HEK293 (cell line): ENCODE results near the gene TWSG1.

Experiments used
- CTCF ChIA-PET: fragments of 350-600 bp; formaldehyde crosslinking; extraction: SDS; loops from one replicate; lab custom pipeline; 2021; ENCODE audit warnings: antibody characterized with exemption; lab: Yijun Ruan, JAX
- POLR2A ChIA-PET: fragments of 300-600 bp; formaldehyde crosslinking; extraction: SDS; loops from one replicate; lab custom pipeline; 2020; ENCODE audit warnings: antibody characterized with exemption, inconsistent platforms; lab: Yijun Ruan, JAX
- H3K27ac ChIP-seq: fragments of 200-500 bp; sonication (Bioruptor generic); 2 replicates; pipeline ENCODE4 v1.5.1; 2014; ENCODE audit warnings: low read depth, low read length, control low read depth, inconsistent platforms; ENCODE audit errors: extremely low read depth
- H3K36me3 ChIP-seq, 2 experiments: fragments of 200-500 bp in 1 of 2; sonication (Bioruptor generic) in 1 of 2; 1 replicate in 1 of 2; 2 replicates in 1 of 2; pipeline ENCODE4 v1.5.1; 2014 to 2017; ENCODE audit warnings: inconsistent platforms in 2 of 2, low read length in 2 of 2; ENCODE audit not compliant: control insufficient read depth in 2 of 2, insufficient read depth in 1 of 2
- H3K4me1 ChIP-seq: fragments of 200-500 bp; sonication (Bioruptor generic); 2 replicates; pipeline ENCODE4 v1.5.1; 2014; ENCODE audit warnings: mild to moderate bottlenecking, low read length, inconsistent platforms; ENCODE audit not compliant: control insufficient read depth, insufficient read depth
- H3K4me3 ChIP-seq: 2 replicates; pipeline ENCODE4 v1.5.1; 2011; ENCODE audit warnings: low read depth, mild to moderate bottlenecking, control low read depth, low read length, moderate library complexity
- H3K9me3 ChIP-seq: fragments of 200-500 bp; sonication (Bioruptor generic); 2 replicates; pipeline ENCODE4 v1.5.1; 2014; ENCODE audit warnings: low read depth, low read length, inconsistent platforms; ENCODE audit not compliant: control insufficient read depth, insufficient read depth
- BCL11B ChIP-seq: fragments of 450-650 bp; formaldehyde crosslinking; IDR thresholded peaks from 2 replicates; pipeline ENCODE4 v1.5.1; 2016; ENCODE audit warnings: low read depth, missing biosample characterization, missing genetic modification characterization
- GLIS1 ChIP-seq: fragments of 450-650 bp; formaldehyde crosslinking; IDR thresholded peaks from 2 replicates; pipeline ENCODE4 v1.5.1; 2016; ENCODE audit warnings: missing biosample characterization, missing genetic modification characterization
- HOXA7 ChIP-seq: sonication (generic); formaldehyde crosslinking; IDR thresholded peaks from 2 replicates; pipeline ENCODE4 v1.8.1; 2022; ENCODE audit warnings: missing genetic modification reagents, borderline replicate concordance
- KLF10 ChIP-seq: fragments of 450-650 bp; IDR thresholded peaks from 2 replicates; pipeline ENCODE4 v1.5.1; 2018; ENCODE audit warnings: missing biosample characterization, mild to moderate bottlenecking, missing genetic modification characterization
- MEIS1 ChIP-seq: sonication (generic); formaldehyde crosslinking; IDR thresholded peaks from 2 replicates; pipeline ENCODE4 v1.8.1; 2022; ENCODE audit warnings: missing genetic modification reagents, mild to moderate bottlenecking, borderline replicate concordance
- OVOL3 ChIP-seq: fragments of 450-650 bp; formaldehyde crosslinking; IDR thresholded peaks from 2 replicates; pipeline ENCODE4 v1.5.1; 2016; ENCODE audit warnings: missing biosample characterization, missing genetic modification characterization
- PRDM1 ChIP-seq: fragments of 450-650 bp; formaldehyde crosslinking; IDR thresholded peaks from 2 replicates; pipeline ENCODE4; 2016; ENCODE audit warnings: missing biosample characterization, missing genetic modification characterization
- ZNF10 ChIP-seq: fragments of 450-650 bp; formaldehyde crosslinking; IDR thresholded peaks from 2 replicates; pipeline ENCODE4 v1.5.1; 2017; ENCODE audit warnings: missing biosample characterization, missing genetic modification characterization
- ZNF214 ChIP-seq: fragments of 450-650 bp; formaldehyde crosslinking; IDR thresholded peaks from 2 replicates; pipeline ENCODE4 v1.5.1; 2017; ENCODE audit warnings: missing biosample characterization, mild to moderate bottlenecking, missing genetic modification characterization, borderline replicate concordance
- ZNF311 ChIP-seq: fragments of 450-650 bp; formaldehyde crosslinking; IDR thresholded peaks from 2 replicates; pipeline ENCODE4 v1.5.1; 2017; ENCODE audit warnings: missing biosample characterization, missing genetic modification characterization, borderline replicate concordance
- ZNF354C ChIP-seq: fragments of 450-650 bp; formaldehyde crosslinking; IDR thresholded peaks from 2 replicates; pipeline ENCODE4 v1.5.1; 2016; ENCODE audit warnings: missing biosample characterization, missing genetic modification characterization, low read depth, borderline replicate concordance
- ZNF654 ChIP-seq: fragments of 450-650 bp; formaldehyde crosslinking; IDR thresholded peaks from 2 replicates; pipeline ENCODE4 v1.5.1; 2016; ENCODE audit warnings: low read depth, missing biosample characterization, missing genetic modification characterization
- ZNF660 ChIP-seq: fragments of 450-650 bp; IDR thresholded peaks from 2 replicates; pipeline ENCODE4 v1.5.1; 2018; ENCODE audit warnings: missing biosample characterization, mild to moderate bottlenecking, missing genetic modification characterization
- ZNF677 ChIP-seq: fragments of 450-650 bp; IDR thresholded peaks from 2 replicates; pipeline ENCODE4 v1.5.0; 2018; ENCODE audit warnings: missing biosample characterization, mild to moderate bottlenecking, missing genetic modification characterization, moderate library complexity
- ZNF76 ChIP-seq: fragments of 450-650 bp; formaldehyde crosslinking; IDR thresholded peaks from 2 replicates; pipeline ENCODE4; 2016; ENCODE audit warnings: low read depth, missing biosample characterization, missing genetic modification characterization, borderline replicate concordance
- ZNF777 ChIP-seq: fragments of 450-650 bp; formaldehyde crosslinking; IDR thresholded peaks from 2 replicates; pipeline ENCODE4 v1.5.1; 2017; ENCODE audit warnings: missing biosample characterization, missing genetic modification characterization, borderline replicate concordance
- TF ChIP-seq, protein P1 (sequence below): fragments of 450-650 bp; formaldehyde crosslinking; IDR thresholded peaks from 2 replicates; pipeline ENCODE4 v1.5.1; 2016; ENCODE audit warnings: missing biosample characterization, missing genetic modification characterization
- TF ChIP-seq, protein P2 (sequence below): fragments of 450-650 bp; formaldehyde crosslinking; IDR thresholded peaks from 2 replicates; pipeline ENCODE4 v1.5.1; 2016; ENCODE audit warnings: missing biosample characterization, missing genetic modification characterization
- TF ChIP-seq, protein P3 (sequence below): fragments of 450-650 bp; formaldehyde crosslinking; IDR thresholded peaks from 2 replicates; pipeline ENCODE4 v1.5.1; 2016; ENCODE audit warnings: missing biosample characterization, missing genetic modification characterization, low read depth
- TF ChIP-seq, protein P4 (sequence below): fragments of 450-650 bp; formaldehyde crosslinking; IDR thresholded peaks from 2 replicates; pipeline ENCODE4 v1.5.0; 2017; ENCODE audit warnings: missing biosample characterization, missing genetic modification characterization, borderline replicate concordance

The TWSG1 gene

DNA sequence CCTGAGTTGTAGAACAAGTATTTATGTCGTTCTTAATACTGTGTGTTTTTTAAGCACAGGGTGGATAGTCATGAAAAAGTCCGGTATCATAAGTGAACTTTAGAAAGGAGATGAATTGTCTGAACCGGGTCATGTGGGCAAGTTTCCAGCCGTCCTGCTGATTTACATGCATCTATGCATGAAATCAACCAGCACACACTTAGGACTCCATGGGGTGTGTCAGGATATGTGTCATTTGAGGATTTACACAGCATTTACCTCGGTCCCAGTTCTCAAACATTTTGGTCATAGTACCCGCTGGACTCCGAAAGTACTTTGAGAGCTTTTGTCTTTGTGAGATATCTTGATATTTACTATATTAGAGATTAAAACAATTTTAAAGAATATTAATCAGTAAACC, 47.5 kb upstream of the TWSG1 start:
- H3K4me1 ChIP-seq = no peaks in the 10 kb centered on the region
- H3K9me3 ChIP-seq = no peaks in the 10 kb centered on the region
- CTCF ChIA-PET = interaction anchor here (0.6 kb wide), 1 partner anchor 19 kb away, joined by 3 read pairs; no protein-coding TSS in a partner anchor
- no peak for TF ChIP-seq ZNF354C
- no peak for TF ChIP-seq HOXA7
- TF ChIP-seq ZNF654 (tag by site-specific recombination) = no peak
- TF ChIP-seq, protein P1, sequence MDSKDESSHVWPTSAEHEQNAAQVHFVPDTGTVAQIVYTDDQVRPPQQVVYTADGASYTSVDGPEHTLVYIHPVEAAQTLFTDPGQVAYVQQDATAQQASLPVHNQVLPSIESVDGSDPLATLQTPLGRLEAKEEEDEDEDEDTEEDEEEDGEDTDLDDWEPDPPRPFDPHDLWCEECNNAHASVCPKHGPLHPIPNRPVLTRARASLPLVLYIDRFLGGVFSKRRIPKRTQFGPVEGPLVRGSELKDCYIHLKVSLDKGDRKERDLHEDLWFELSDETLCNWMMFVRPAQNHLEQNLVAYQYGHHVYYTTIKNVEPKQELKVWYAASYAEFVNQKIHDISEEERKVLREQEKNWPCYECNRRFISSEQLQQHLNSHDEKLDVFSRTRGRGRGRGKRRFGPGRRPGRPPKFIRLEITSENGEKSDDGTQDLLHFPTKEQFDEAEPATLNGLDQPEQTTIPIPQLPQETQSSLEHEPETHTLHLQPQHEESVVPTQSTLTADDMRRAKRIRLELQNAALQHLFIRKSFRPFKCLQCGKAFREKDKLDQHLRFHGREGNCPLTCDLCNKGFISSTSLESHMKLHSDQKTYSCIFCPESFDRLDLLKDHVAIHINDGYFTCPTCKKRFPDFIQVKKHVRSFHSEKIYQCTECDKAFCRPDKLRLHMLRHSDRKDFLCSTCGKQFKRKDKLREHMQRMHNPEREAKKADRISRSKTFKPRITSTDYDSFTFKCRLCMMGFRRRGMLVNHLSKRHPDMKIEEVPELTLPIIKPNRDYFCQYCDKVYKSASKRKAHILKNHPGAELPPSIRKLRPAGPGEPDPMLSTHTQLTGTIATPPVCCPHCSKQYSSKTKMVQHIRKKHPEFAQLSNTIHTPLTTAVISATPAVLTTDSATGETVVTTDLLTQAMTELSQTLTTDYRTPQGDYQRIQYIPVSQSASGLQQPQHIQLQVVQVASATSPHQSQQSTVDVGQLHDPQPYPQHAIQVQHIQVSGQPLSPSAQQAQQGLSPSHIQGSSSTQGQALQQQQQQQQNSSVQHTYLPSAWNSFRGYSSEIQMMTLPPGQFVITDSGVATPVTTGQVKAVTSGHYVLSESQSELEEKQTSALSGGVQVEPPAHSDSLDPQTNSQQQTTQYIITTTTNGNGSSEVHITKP (tag by site-specific recombination) = no peak
- no peak for TF ChIP-seq ZNF677 (tag by site-specific recombination)
- TF ChIP-seq GLIS1 = no peak
- TF ChIP-seq ZNF76 (tag by site-specific recombination) = no peak
- TF ChIP-seq OVOL3 (tag by site-specific recombination) = no peak
- no peak for TF ChIP-seq ZNF777 (tag by site-specific recombination)
- TF ChIP-seq, protein P2, sequence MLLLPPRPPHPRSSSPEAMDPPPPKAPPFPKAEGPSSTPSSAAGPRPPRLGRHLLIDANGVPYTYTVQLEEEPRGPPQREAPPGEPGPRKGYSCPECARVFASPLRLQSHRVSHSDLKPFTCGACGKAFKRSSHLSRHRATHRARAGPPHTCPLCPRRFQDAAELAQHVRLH (tag by site-specific recombination) = no peak
- TF ChIP-seq ZNF660 (tag by site-specific recombination) = no peak
- no peak for TF ChIP-seq BCL11B (tag by site-specific recombination)
- no peak for TF ChIP-seq KLF10 (tag by site-specific recombination)
- TF ChIP-seq ZNF10 (tag by site-specific recombination) = no peak
- TF ChIP-seq, protein P3, sequence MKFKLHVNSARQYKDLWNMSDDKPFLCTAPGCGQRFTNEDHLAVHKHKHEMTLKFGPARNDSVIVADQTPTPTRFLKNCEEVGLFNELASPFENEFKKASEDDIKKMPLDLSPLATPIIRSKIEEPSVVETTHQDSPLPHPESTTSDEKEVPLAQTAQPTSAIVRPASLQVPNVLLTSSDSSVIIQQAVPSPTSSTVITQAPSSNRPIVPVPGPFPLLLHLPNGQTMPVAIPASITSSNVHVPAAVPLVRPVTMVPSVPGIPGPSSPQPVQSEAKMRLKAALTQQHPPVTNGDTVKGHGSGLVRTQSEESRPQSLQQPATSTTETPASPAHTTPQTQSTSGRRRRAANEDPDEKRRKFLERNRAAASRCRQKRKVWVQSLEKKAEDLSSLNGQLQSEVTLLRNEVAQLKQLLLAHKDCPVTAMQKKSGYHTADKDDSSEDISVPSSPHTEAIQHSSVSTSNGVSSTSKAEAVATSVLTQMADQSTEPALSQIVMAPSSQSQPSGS (tag by site-specific recombination) = no peak
- no peak for TF ChIP-seq PRDM1
- no peak for TF ChIP-seq MEIS1 (CRISPR knock-in tag)
- TF ChIP-seq, protein P4, sequence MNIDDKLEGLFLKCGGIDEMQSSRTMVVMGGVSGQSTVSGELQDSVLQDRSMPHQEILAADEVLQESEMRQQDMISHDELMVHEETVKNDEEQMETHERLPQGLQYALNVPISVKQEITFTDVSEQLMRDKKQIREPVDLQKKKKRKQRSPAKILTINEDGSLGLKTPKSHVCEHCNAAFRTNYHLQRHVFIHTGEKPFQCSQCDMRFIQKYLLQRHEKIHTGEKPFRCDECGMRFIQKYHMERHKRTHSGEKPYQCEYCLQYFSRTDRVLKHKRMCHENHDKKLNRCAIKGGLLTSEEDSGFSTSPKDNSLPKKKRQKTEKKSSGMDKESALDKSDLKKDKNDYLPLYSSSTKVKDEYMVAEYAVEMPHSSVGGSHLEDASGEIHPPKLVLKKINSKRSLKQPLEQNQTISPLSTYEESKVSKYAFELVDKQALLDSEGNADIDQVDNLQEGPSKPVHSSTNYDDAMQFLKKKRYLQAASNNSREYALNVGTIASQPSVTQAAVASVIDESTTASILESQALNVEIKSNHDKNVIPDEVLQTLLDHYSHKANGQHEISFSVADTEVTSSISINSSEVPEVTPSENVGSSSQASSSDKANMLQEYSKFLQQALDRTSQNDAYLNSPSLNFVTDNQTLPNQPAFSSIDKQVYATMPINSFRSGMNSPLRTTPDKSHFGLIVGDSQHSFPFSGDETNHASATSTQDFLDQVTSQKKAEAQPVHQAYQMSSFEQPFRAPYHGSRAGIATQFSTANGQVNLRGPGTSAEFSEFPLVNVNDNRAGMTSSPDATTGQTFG (tag by site-specific recombination) = no peak
- no peak for TF ChIP-seq ZNF214 (tag by site-specific recombination)
- TF ChIP-seq ZNF311 (tag by site-specific recombination) = no peak
- H3K36me3 ChIP-seq = no peaks in the 10 kb centered on the region
- POLR2A ChIA-PET = no interaction called here
- H3K27ac ChIP-seq = no peak overlapping the region
- H3K4me3 ChIP-seq = no peak overlapping the region
